ENCODE results near the gene FBXW2. TPM values are rescaled to one million over a fixed set of nuclear protein-coding genes. Genes with fewer than 3 reads are reported as not detected.

FBXW2 gene
- total RNA-seq, 1 donor from 2014 or later = 84.7 TPM

GRCh38 chr9:120768247-120768646 lies 25.0 kb downstream of the FBXW2 start:
- Mint-ChIP-seq H3K27ac (ENCODE audit: unreplicated experiment) (no peak overlapping the region), H3K9me3 (ENCODE audit: unreplicated experiment) (no peaks in the 10 kb centered on the region), H3K36me3 (ENCODE audit: unreplicated experiment) (peaks cover 54% of the 10 kb centered on the region), H3K4me3 (ENCODE audit: unreplicated experiment) (no peak overlapping the region), H3K4me1 (ENCODE audit: unreplicated experiment) (no peaks in the 10 kb centered on the region), H3K27me3 (ENCODE audit: unreplicated experiment) (no peaks in the 10 kb centered on the region)
- no peak for TF ChIP-seq CTCF (IDR thresholded peaks at IDR 0.05)
- DNase-seq (ENCODE audit: extremely low spot score, unreplicated experiment) = no peak

- Mint-ChIP-seq H3K4me1 (ENCODE audit: unreplicated experiment) (no peaks in the 10 kb centered on the region), H3K27ac (ENCODE audit: unreplicated experiment) (no peak overlapping the region), H3K4me3 (ENCODE audit: unreplicated experiment) (no peak overlapping the region), H3K27me3 (ENCODE audit: unreplicated experiment) (no peaks in the 10 kb centered on the region), H3K36me3 (ENCODE audit: unreplicated experiment) (peaks cover 56% of the 10 kb centered on the region), H3K9me3 (ENCODE audit: unreplicated experiment) (no peaks in the 10 kb centered on the region)
- DNase-seq (ENCODE audit: extremely low spot score, unreplicated experiment) = no peak
- TF ChIP-seq CTCF (IDR thresholded peaks at IDR 0.05) = no peak
These were observed 25.8 kb downstream of the FBXW2 start for GRCh38 chr9:120767451-120767850.

GRCh38 chr9:120765910-120766425 lies 27.2 kb downstream of the FBXW2 start:
- peaks cover 2% of the 10 kb centered on the region for H3K4me1 Mint-ChIP-seq (ENCODE audit: unreplicated experiment)
- no peaks in the 10 kb centered on the region for H3K27me3 Mint-ChIP-seq (ENCODE audit: unreplicated experiment)
- no peak overlapping the region for H3K27ac Mint-ChIP-seq (ENCODE audit: unreplicated experiment)

GRCh38 chr9:120764476-120764875 lies 28.7 kb downstream of the FBXW2 start:
- TF ChIP-seq CTCF (IDR thresholded peaks at IDR 0.05) = no peak
- no peak overlapping the region for H3K27ac Mint-ChIP-seq (ENCODE audit: unreplicated experiment)
- no peaks in the 10 kb centered on the region for H3K27me3 Mint-ChIP-seq (ENCODE audit: unreplicated experiment)
- H3K4me3 Mint-ChIP-seq (ENCODE audit: unreplicated experiment) = no peak overlapping the region
- H3K9me3 Mint-ChIP-seq (ENCODE audit: unreplicated experiment) = no peaks in the 10 kb centered on the region
- no peak for DNase-seq (ENCODE audit: extremely low spot score, unreplicated experiment)
- H3K36me3 Mint-ChIP-seq (ENCODE audit: unreplicated experiment) = peaks cover 49% of the 10 kb centered on the region
- peaks cover 8% of the 10 kb centered on the region for H3K4me1 Mint-ChIP-seq (ENCODE audit: unreplicated experiment)

More at GRCh38 chr9:120765910-120766425, 27.2 kb downstream of the FBXW2 start:
- no peak for DNase-seq (ENCODE audit: extremely low spot score, unreplicated experiment)
- Mint-ChIP-seq H3K9me3 (ENCODE audit: unreplicated experiment) (no peaks in the 10 kb centered on the region), H3K4me3 (ENCODE audit: unreplicated experiment) (no peak overlapping the region), H3K36me3 (ENCODE audit: unreplicated experiment) (peaks cover 56% of the 10 kb centered on the region)
- no peak for TF ChIP-seq CTCF (IDR thresholded peaks at IDR 0.05)

- no peak for TF ChIP-seq CTCF (IDR thresholded peaks at IDR 0.05)
- H3K27ac Mint-ChIP-seq (ENCODE audit: unreplicated experiment) = no peak overlapping the region
- peaks cover 22% of the 10 kb centered on the region for H3K4me1 Mint-ChIP-seq (ENCODE audit: unreplicated experiment)
- H3K36me3 Mint-ChIP-seq (ENCODE audit: unreplicated experiment) = peaks cover 41% of the 10 kb centered on the region
- DNase-seq (ENCODE audit: extremely low spot score, unreplicated experiment) = no peak
- no peak overlapping the region for H3K4me3 Mint-ChIP-seq (ENCODE audit: unreplicated experiment)
- H3K9me3 Mint-ChIP-seq (ENCODE audit: unreplicated experiment) = no peaks in the 10 kb centered on the region
- H3K27me3 Mint-ChIP-seq (ENCODE audit: unreplicated experiment) = no peaks in the 10 kb centered on the region
These were observed 32.2 kb downstream of the FBXW2 start for GRCh38 chr9:120761006-120761405.
